ENCODE measurements around the gene LMO1. TPM values are rescaled to one million over a fixed set of nuclear protein-coding genes. Genes with fewer than 3 reads are reported as not detected.

Gene LMO1
- total and polyA plus RNA-seq, 10 of the 15 experiments (the other 5 are each of a cell fraction or from before 2014, with no cell fraction given) = not detected

DNA sequence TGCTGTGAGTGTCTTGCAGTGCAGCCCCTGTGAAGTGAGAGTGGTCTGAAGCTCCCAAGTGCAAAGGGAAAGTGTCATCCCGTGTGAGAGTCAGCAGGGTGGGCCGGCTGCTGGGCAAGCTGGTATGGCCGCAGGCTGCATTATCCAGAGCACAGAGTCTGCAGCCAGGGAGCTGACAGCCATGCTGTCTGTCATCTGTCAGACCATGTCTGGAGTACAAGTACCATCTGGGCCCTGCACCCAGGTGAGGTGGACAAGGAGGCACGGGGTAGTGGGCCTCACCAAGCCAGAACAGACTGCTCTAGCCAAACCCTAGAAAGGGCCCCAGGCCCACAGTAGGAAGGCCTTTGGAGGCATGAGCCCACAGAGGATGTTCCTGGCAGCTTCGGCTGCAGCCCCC is 20.2 kb downstream of the LMO1 start (continued):
- TF ChIP-seq, protein P1, sequence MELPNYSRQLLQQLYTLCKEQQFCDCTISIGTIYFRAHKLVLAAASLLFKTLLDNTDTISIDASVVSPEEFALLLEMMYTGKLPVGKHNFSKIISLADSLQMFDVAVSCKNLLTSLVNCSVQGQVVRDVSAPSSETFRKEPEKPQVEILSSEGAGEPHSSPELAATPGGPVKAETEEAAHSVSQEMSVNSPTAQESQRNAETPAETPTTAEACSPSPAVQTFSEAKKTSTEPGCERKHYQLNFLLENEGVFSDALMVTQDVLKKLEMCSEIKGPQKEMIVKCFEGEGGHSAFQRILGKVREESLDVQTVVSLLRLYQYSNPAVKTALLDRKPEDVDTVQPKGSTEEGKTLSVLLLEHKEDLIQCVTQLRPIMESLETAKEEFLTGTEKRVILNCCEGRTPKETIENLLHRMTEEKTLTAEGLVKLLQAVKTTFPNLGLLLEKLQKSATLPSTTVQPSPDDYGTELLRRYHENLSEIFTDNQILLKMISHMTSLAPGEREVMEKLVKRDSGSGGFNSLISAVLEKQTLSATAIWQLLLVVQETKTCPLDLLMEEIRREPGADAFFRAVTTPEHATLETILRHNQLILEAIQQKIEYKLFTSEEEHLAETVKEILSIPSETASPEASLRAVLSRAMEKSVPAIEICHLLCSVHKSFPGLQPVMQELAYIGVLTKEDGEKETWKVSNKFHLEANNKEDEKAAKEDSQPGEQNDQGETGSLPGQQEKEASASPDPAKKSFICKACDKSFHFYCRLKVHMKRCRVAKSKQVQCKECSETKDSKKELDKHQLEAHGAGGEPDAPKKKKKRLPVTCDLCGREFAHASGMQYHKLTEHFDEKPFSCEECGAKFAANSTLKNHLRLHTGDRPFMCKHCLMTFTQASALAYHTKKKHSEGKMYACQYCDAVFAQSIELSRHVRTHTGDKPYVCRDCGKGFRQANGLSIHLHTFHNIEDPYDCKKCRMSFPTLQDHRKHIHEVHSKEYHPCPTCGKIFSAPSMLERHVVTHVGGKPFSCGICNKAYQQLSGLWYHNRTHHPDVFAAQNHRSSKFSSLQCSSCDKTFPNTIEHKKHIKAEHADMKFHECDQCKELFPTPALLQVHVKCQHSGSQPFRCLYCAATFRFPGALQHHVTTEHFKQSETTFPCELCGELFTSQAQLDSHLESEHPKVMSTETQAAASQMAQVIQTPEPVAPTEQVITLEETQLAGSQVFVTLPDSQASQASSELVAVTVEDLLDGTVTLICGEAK (IDR thresholded peaks at IDR 0.05; ENCODE audit: borderline replicate concordance) = no peak
- no peak for TF ChIP-seq KLF5 (IDR thresholded peaks at IDR 0.05; ENCODE audit: partially characterized antibody)

DNA sequence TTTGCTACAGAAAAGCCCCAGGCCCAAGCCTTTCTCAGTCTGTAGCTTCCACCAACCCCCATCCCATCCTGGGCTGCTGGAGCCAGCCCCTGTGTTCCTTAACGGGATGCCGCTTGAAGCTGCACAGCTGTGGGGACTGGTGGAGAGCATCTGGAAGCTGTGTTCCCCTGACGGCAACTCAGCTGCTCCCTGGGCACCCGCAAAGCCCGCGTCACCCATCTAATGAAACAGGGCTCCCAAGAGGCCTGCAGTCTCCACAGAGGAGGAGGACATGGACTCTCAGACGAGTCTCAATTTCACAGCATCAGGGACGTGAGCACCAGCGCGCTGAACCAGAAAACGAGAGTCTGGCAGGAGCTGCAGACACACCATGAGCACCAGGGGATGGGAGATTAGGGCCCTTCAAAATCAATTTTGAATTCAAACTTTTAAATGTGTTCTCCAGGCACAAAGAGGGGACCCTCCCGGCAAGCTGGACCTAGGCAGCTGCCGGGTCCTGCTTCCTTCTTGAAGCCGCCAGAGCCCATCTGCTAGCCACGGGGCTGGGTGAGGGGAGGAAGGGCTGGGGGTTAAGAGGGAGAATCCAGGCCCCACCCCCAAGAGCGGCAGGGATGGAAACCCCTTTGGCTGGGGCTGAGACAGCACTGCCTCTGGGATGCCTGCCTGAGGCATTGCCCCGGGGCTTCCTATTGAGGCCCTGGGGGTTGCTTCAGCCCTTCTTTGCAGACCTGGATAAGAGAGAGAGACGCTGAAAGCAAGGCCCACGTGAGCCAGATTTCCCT is 21.0 kb downstream of the LMO1 start:
- intact Hi-C loops (cut with micrococcal nuclease; ENCODE audit: unreplicated experiment) = no loop called here
- Histone ChIP-seq H3K9me3 (replicated peaks; ENCODE audit: control insufficient read depth, insufficient read depth, low read length) (no peaks in the 10 kb centered on the region), H3K4me2 (ENCODE audit: control insufficient read depth, insufficient read depth) (no peak overlapping the region), H3K36me3 (ENCODE audit: control insufficient read depth in 2 of 2, insufficient read depth in 2 of 2, low read length in 1 of 2) (no peaks in the 10 kb centered on the region), H4K20me1 (ENCODE audit: control insufficient read depth, insufficient read depth) (no peaks in the 10 kb centered on the region), H3K27me3 (replicated peaks in 1 of 2; ENCODE audit: control insufficient read depth in 2 of 2, insufficient read depth in 2 of 2, low read length in 1 of 2) (peaks cover 1 to 2% of the 10 kb centered on the region in 2 experiments; a peak in 1 of 4 replicates), H3K9ac (ENCODE audit: control insufficient read depth, insufficient read depth, low read length) (no peak overlapping the region), H3K79me2 (ENCODE audit: control insufficient read depth, insufficient read depth, low read length) (no peaks in the 10 kb centered on the region), H3K4me1 (ENCODE audit: control insufficient read depth, insufficient read depth, low read length) (no peaks in the 10 kb centered on the region), H3K4me3 (no peak overlapping the region), H2AFZ (ENCODE audit: control insufficient read depth, low read depth, low read length) (no peak overlapping the region), H3K27ac (ENCODE audit: control insufficient read depth, insufficient read depth) (no peak overlapping the region)
- in situ Hi-C loops (cut with MboI) = no loop called here
- SMC1A ChIA-PET (ENCODE audit: uncharacterized antibody, unreplicated experiment) = interaction anchor here (1.1 to 1.4 kb wide), 3 partner anchors 12 to 15 kb away, joined by 3 to 4 read pairs (median 3); no protein-coding TSS in a partner anchor
- RAD21 ChIA-PET (ENCODE audit: unreplicated experiment) = no interaction called here
- no peak for FAIRE-seq
- TF ChIP-seq HDGF (IDR thresholded peaks at IDR 0.05) (no peak), GATAD2B (conservative IDR thresholded peaks at IDR 0.05; ENCODE audit: low read depth) (no peak), FOXK2 (IDR thresholded peaks at IDR 0.05) (no peak)
- no TSS peak for BruUV-seq (replicated peaks)
- ATAC-seq = no peak
- WGBS (ENCODE audit: insufficient coverage, insufficient replicate concordance, low lambda C conversion rate, missing lambda C conversion rate) = 38% methylated on average over 19 of the region's 19 CpGs
- no peak for DNase-seq (ENCODE audit: low read depth, low spot score)
- POLR2A ChIA-PET = no interaction called here
- CTCF ChIA-PET = interaction anchor here (0.7 to 1.0 kb wide), 2 partner anchors 12 to 21 kb away, joined by 3 read pairs; partner anchors contain the start of gene LMO1

Measured in GM12878 (cell line).